ENCODE data around the gene FOXJ1. TPM values are rescaled to one million over a fixed set of nuclear protein-coding genes. Genes with fewer than 3 reads are reported as not detected.

FOXJ1 gene
- total and polyA plus RNA-seq, 3 experiments from 2014 or later, result 0.64 to 0.94 (median 0.68) TPM

- H3K9me3 ChIP-seq (ENCODE audit: low read length), result no peaks in the 10 kb centered on the region
- H3K36me3 ChIP-seq (ENCODE audit: insufficient read depth, low read length), result peaks cover 63% of the 10 kb centered on the region
- H3K27me3 Mint-ChIP-seq, result peaks cover 0 to 1% of the 10 kb centered on the region in 2 donors
- H3K27ac Mint-ChIP-seq, result peak overlapping the region in 6 of 8 donors; percentile 57 to 91 (median 68)
- no peak overlapping the region for H3K27ac ChIP-seq (ENCODE audit: low read depth, low read length)
- no peak for DNase-seq
- H3K36me3 Mint-ChIP-seq, result peaks cover 0 to 82% (median 4%) of the 10 kb centered on the region in 3 donors
- H3K4me1 Mint-ChIP-seq, result peaks cover 4 to 11% (median 5%) of the 10 kb centered on the region in 3 donors
- H3K4me3 ChIP-seq (ENCODE audit: low read length), result no peak overlapping the region
- H3K9me3 Mint-ChIP-seq, result no peaks in the 10 kb centered on the region
- ChIA-PET CTCF (interaction anchor here (1.2 to 1.6 kb wide), 2 partner anchors 12 kb away, joined by 3 read pairs; partner anchors contain the start of gene EXOC7), POLR2A (no interaction called here)
- no peaks in the 10 kb centered on the region for H3K27me3 ChIP-seq (ENCODE audit: insufficient read depth, low read length, poor library complexity, severe bottlenecking)
- no peaks in the 10 kb centered on the region for H3K4me1 ChIP-seq (ENCODE audit: insufficient read depth, low read length)
- peak overlapping the region in 3 of 7 donors; percentile 20 to 52 (median 26) for H3K4me3 Mint-ChIP-seq
These were observed 49.3 kb downstream of the FOXJ1 start for GRCh38 chr17:76091526-76092286.

- H3K9me3 Mint-ChIP-seq, result no peaks in the 10 kb centered on the region
- Histone ChIP-seq H3K9me3 (ENCODE audit: low read length) (no peaks in the 10 kb centered on the region), H3K27me3 (ENCODE audit: insufficient read depth, low read length, poor library complexity, severe bottlenecking) (no peaks in the 10 kb centered on the region), H3K27ac (ENCODE audit: low read depth, low read length) (no peak overlapping the region), H3K4me3 (ENCODE audit: low read length) (no peak overlapping the region), H3K4me1 (ENCODE audit: insufficient read depth, low read length) (no peaks in the 10 kb centered on the region), H3K36me3 (ENCODE audit: insufficient read depth, low read length) (peaks cover 61% of the 10 kb centered on the region)
- H3K27me3 Mint-ChIP-seq, result peaks cover 0 to 1% of the 10 kb centered on the region in 2 donors
- DNase-seq, result no peak
- H3K4me3 Mint-ChIP-seq, result no peak overlapping the region
- ChIA-PET POLR2A (interaction anchor here (1.9 kb wide), 1 partner anchor 13 kb away, joined by 4 read pairs; no protein-coding TSS in a partner anchor), CTCF (interaction anchor here (1.2 to 1.6 kb wide), 2 partner anchors 11 to 13 kb away, joined by 3 read pairs; partner anchors contain the start of gene EXOC7)
- H3K27ac Mint-ChIP-seq, result peak overlapping the region in 1 of 8 donors; percentile 17
- peaks cover 0 to 6% (median 4%) of the 10 kb centered on the region in 3 donors for H3K4me1 Mint-ChIP-seq
- H3K36me3 Mint-ChIP-seq, result peaks cover 0 to 85% (median 1%) of the 10 kb centered on the region in 3 donors
These were observed 50.4 kb downstream of the FOXJ1 start for GRCh38 chr17:76090517-76091129.

GRCh38 chr17:76089680-76090516 is 51.1 kb downstream of the FOXJ1 start:
- H3K9me3 Mint-ChIP-seq, result no peaks in the 10 kb centered on the region
- peaks cover 62% of the 10 kb centered on the region for H3K36me3 ChIP-seq (ENCODE audit: insufficient read depth, low read length)
- H3K27ac ChIP-seq (ENCODE audit: low read depth, low read length), result no peak overlapping the region
- no peak overlapping the region for H3K4me3 ChIP-seq (ENCODE audit: low read length)
- H3K4me1 Mint-ChIP-seq, result peaks cover 0 to 5% (median 4%) of the 10 kb centered on the region in 3 donors
- H3K27me3 ChIP-seq (ENCODE audit: insufficient read depth, low read length, poor library complexity, severe bottlenecking), result no peaks in the 10 kb centered on the region
- H3K4me3 Mint-ChIP-seq, result no peak overlapping the region
- ChIA-PET POLR2A (interaction anchor here (0.7 to 1.9 kb wide), 2 partner anchors 9 to 12 kb away, joined by 4 read pairs; no protein-coding TSS in a partner anchor), CTCF (interaction anchor here (1.2 to 1.8 kb wide), 2 partner anchors 60 to 185 kb away, joined by 3 read pairs; no protein-coding TSS in a partner anchor)
- peak overlapping the region in 2 of 8 donors; percentile 48 to 86 for H3K27ac Mint-ChIP-seq
- DNase-seq, result no peak
- H3K27me3 Mint-ChIP-seq, result peaks cover 0 to 1% of the 10 kb centered on the region in 2 donors
- H3K4me1 ChIP-seq (ENCODE audit: insufficient read depth, low read length), result no peaks in the 10 kb centered on the region
- peaks cover 0 to 90% (median 1%) of the 10 kb centered on the region in 3 donors for H3K36me3 Mint-ChIP-seq
- H3K9me3 ChIP-seq (ENCODE audit: low read length), result no peaks in the 10 kb centered on the region

GRCh38 chr17:76088868-76089576 is 52.0 kb downstream of the FOXJ1 start:
- Histone ChIP-seq H3K27ac (ENCODE audit: low read depth, low read length) (no peak overlapping the region), H3K36me3 (ENCODE audit: insufficient read depth, low read length) (peaks cover 61% of the 10 kb centered on the region), H3K27me3 (ENCODE audit: insufficient read depth, low read length, poor library complexity, severe bottlenecking) (no peaks in the 10 kb centered on the region), H3K4me3 (ENCODE audit: low read length) (no peak overlapping the region), H3K4me1 (ENCODE audit: insufficient read depth, low read length) (no peaks in the 10 kb centered on the region), H3K9me3 (ENCODE audit: low read length) (no peaks in the 10 kb centered on the region)
- ChIA-PET POLR2A (interaction anchor here (0.7 to 1.9 kb wide), 3 partner anchors 8 to 26 kb away, joined by 3 to 4 read pairs (median 4); no protein-coding TSS in a partner anchor), CTCF (interaction anchor here (1.2 to 1.8 kb wide), 2 partner anchors 59 to 184 kb away, joined by 3 read pairs; no protein-coding TSS in a partner anchor)
- H3K9me3 Mint-ChIP-seq, result no peaks in the 10 kb centered on the region
- peaks cover 0 to 5% (median 5%) of the 10 kb centered on the region in 3 donors for H3K4me1 Mint-ChIP-seq
- no peak for DNase-seq
- H3K27ac Mint-ChIP-seq, result peak overlapping the region in 1 of 8 donors; percentile 70
- H3K36me3 Mint-ChIP-seq, result peaks cover 0 to 91% (median 6%) of the 10 kb centered on the region in 3 donors
- H3K4me3 Mint-ChIP-seq, result peak overlapping the region in 1 of 7 donors; percentile 48
- peaks cover 0 to 1% of the 10 kb centered on the region in 2 donors for H3K27me3 Mint-ChIP-seq

- CTCF ChIA-PET, result interaction anchor here (1.2 to 1.8 kb wide), 2 partner anchors 59 to 183 kb away, joined by 3 read pairs; no protein-coding TSS in a partner anchor
These were observed 52.8 kb downstream of the FOXJ1 start for GRCh38 chr17:76088041-76088867.

GRCh38 chr17:76087531-76087930 is 53.5 kb downstream of the FOXJ1 start:
- Histone ChIP-seq H3K27me3 (ENCODE audit: insufficient read depth, low read length, poor library complexity, severe bottlenecking) (no peaks in the 10 kb centered on the region), H3K9me3 (ENCODE audit: low read length) (no peaks in the 10 kb centered on the region), H3K27ac (ENCODE audit: low read depth, low read length) (no peak overlapping the region), H3K4me1 (ENCODE audit: insufficient read depth, low read length) (no peaks in the 10 kb centered on the region), H3K4me3 (ENCODE audit: low read length) (no peak overlapping the region), H3K36me3 (ENCODE audit: insufficient read depth, low read length) (peaks cover 54% of the 10 kb centered on the region)
- peaks cover 0 to 1% of the 10 kb centered on the region in 2 donors for H3K27me3 Mint-ChIP-seq
- ChIA-PET POLR2A (no interaction called here), CTCF (no interaction called here)
- H3K4me3 Mint-ChIP-seq, result no peak overlapping the region
- no peaks in the 10 kb centered on the region for H3K9me3 Mint-ChIP-seq
- peaks cover 0 to 85% (median 6%) of the 10 kb centered on the region in 3 donors for H3K36me3 Mint-ChIP-seq
- no peak for DNase-seq
- peaks cover 0 to 5% (median 5%) of the 10 kb centered on the region in 3 donors for H3K4me1 Mint-ChIP-seq
- peak overlapping the region in 1 of 8 donors; percentile 23 for H3K27ac Mint-ChIP-seq

More at GRCh38 chr17:76088041-76088867, 52.8 kb downstream of the FOXJ1 start:
- Histone ChIP-seq H3K4me1 (ENCODE audit: insufficient read depth, low read length) (no peaks in the 10 kb centered on the region), H3K36me3 (ENCODE audit: insufficient read depth, low read length) (peaks cover 58% of the 10 kb centered on the region), H3K27ac (ENCODE audit: low read depth, low read length) (no peak overlapping the region), H3K27me3 (ENCODE audit: insufficient read depth, low read length, poor library complexity, severe bottlenecking) (no peaks in the 10 kb centered on the region), H3K4me3 (ENCODE audit: low read length) (no peak overlapping the region), H3K9me3 (ENCODE audit: low read length) (no peaks in the 10 kb centered on the region)
- no peak for DNase-seq
- Mint-ChIP-seq H3K27me3 (peaks cover 0 to 1% of the 10 kb centered on the region in 2 donors), H3K36me3 (peaks cover 0 to 91% (median 6%) of the 10 kb centered on the region in 3 donors), H3K9me3 (no peaks in the 10 kb centered on the region), H3K4me1 (peaks cover 0 to 5% (median 5%) of the 10 kb centered on the region in 3 donors), H3K27ac (peak overlapping the region in 2 of 8 donors; percentile 23 to 70), H3K4me3 (no peak overlapping the region)
- POLR2A ChIA-PET, result interaction anchor here (1.0 kb wide), 1 partner anchor 25 kb away, joined by 3 read pairs; no protein-coding TSS in a partner anchor

All from CD8-positive, alpha-beta memory T cell (primary cell).